Nephron progenitor cell (in vitro differentiated cells): ENCODE data around the gene CHMP6.
A peak's percentile ranks its signal among the peaks of the same experiment; 100 is the strongest.

Source experiments
- DNase-seq: peaks from one replicate; pipeline ENCODE4 v3.0.0; 2021
- H3K27ac Mint-ChIP-seq: 2 replicates; pipeline ENCODE4 v1.8.0; 2021; ENCODE audit warnings: mild to moderate bottlenecking, moderate library complexity, mixed read lengths
- H3K27me3 Mint-ChIP-seq: 2 replicates; pipeline ENCODE4 v1.8.0; 2021; ENCODE audit warnings: mild to moderate bottlenecking, low read depth, mixed read lengths; ENCODE audit not compliant: poor library complexity
- H3K36me3 Mint-ChIP-seq: 2 replicates; pipeline ENCODE4 v1.8.0; 2021; ENCODE audit warnings: low read depth, mixed read lengths
- H3K4me1 Mint-ChIP-seq: 2 replicates; pipeline ENCODE4 v1.8.0; 2021; ENCODE audit warnings: mixed read lengths
- H3K4me3 Mint-ChIP-seq: 2 replicates; pipeline ENCODE4 v1.8.0; 2021; ENCODE audit warnings: mild to moderate bottlenecking, moderate library complexity, mixed read lengths
- H3K9me3 Mint-ChIP-seq: 2 replicates; pipeline ENCODE4 v1.8.0; 2021; ENCODE audit warnings: mild to moderate bottlenecking, moderate library complexity, mixed read lengths
- CTCF ChIP-seq: fragments of 200-600 bp; sonication (generic); IDR thresholded peaks from 2 replicates; pipeline ENCODE4 v1.5.0; 2021; ENCODE audit warnings: antibody characterized with exemption

The CHMP6 gene

GRCh38 chr17:81025065-81025740 lies 33.6 kb downstream of the CHMP6 start:
- Mint-ChIP-seq H3K4me1 (peaks cover 46% of the 10 kb centered on the region), H3K27ac (peak overlapping the region; percentile 48), H3K27me3 (no peaks in the 10 kb centered on the region), H3K9me3 (no peaks in the 10 kb centered on the region), H3K4me3 (peak overlapping the region; percentile 32), H3K36me3 (no peaks in the 10 kb centered on the region)
- no peak for DNase-seq
- TF ChIP-seq CTCF = no peak

GRCh38 chr17:81025741-81026129 lies 34.1 kb downstream of the CHMP6 start:
- H3K36me3 Mint-ChIP-seq = no peaks in the 10 kb centered on the region
- peaks cover 49% of the 10 kb centered on the region for H3K4me1 Mint-ChIP-seq
- no peak overlapping the region for H3K4me3 Mint-ChIP-seq
- H3K9me3 Mint-ChIP-seq = no peaks in the 10 kb centered on the region
- peak; percentile 11 for DNase-seq
- no peak for TF ChIP-seq CTCF
- no peaks in the 10 kb centered on the region for H3K27me3 Mint-ChIP-seq
- H3K27ac Mint-ChIP-seq = no peak overlapping the region

GRCh38 chr17:81026266-81027036 lies 34.8 kb downstream of the CHMP6 start:
- no peaks in the 10 kb centered on the region for H3K9me3 Mint-ChIP-seq
- peak overlapping the region; percentile 25 for H3K27ac Mint-ChIP-seq
- no peak for DNase-seq
- H3K4me3 Mint-ChIP-seq = no peak overlapping the region
- peaks cover 5% of the 10 kb centered on the region for H3K36me3 Mint-ChIP-seq
- no peaks in the 10 kb centered on the region for H3K27me3 Mint-ChIP-seq
- peaks cover 56% of the 10 kb centered on the region for H3K4me1 Mint-ChIP-seq
- no peak for TF ChIP-seq CTCF

GRCh38 chr17:81027038-81027437 lies 35.4 kb downstream of the CHMP6 start:
- Mint-ChIP-seq H3K4me1 (peaks cover 56% of the 10 kb centered on the region), H3K27me3 (no peaks in the 10 kb centered on the region), H3K4me3 (no peak overlapping the region), H3K36me3 (peaks cover 5% of the 10 kb centered on the region), H3K27ac (peak overlapping the region; percentile 20), H3K9me3 (no peaks in the 10 kb centered on the region)
- DNase-seq = no peak
- no peak for TF ChIP-seq CTCF

- Mint-ChIP-seq H3K4me3 (no peak overlapping the region), H3K36me3 (peaks cover 5% of the 10 kb centered on the region), H3K27me3 (no peaks in the 10 kb centered on the region), H3K9me3 (no peaks in the 10 kb centered on the region), H3K27ac (no peak overlapping the region), H3K4me1 (peaks cover 55% of the 10 kb centered on the region)
- no peak for TF ChIP-seq CTCF
- DNase-seq = no peak
These were observed 36.2 kb downstream of the CHMP6 start for GRCh38 chr17:81027591-81028505.
